CD4-positive, alpha-beta T cell treated with Interleukin-2 at 100 ng/mL for 4 hours (primary cell): Measurements from ENCODE around the gene RIMBP2.

Experiments used
- DNase-seq: peaks from one replicate; pipeline ENCODE4 v3.0.0-alpha.2; 2020; ENCODE audit warnings: low spot score

Gene RIMBP2

GRCh38 chr12:130366159-130366558, 349.9 kb downstream of the RIMBP2 start:
- DNase-seq: no peak

- no peak for DNase-seq
Observed at GRCh38 chr12:130364578-130364977, 351.5 kb downstream of the RIMBP2 start.

- DNase-seq: no peak
Observed at GRCh38 chr12:130362060-130362459, 354.0 kb downstream of the RIMBP2 start.

- no peak for DNase-seq
Observed at GRCh38 chr12:130357729-130358330, 358.3 kb downstream of the RIMBP2 start.

GRCh38 chr12:130357241-130357640, 358.9 kb downstream of the RIMBP2 start:
- DNase-seq: no peak

- DNase-seq: no peak
Observed at GRCh38 chr12:130356222-130356621, 359.9 kb downstream of the RIMBP2 start.

GRCh38 chr12:130354407-130354806, 361.7 kb downstream of the RIMBP2 start:
- DNase-seq: no peak

DNA sequence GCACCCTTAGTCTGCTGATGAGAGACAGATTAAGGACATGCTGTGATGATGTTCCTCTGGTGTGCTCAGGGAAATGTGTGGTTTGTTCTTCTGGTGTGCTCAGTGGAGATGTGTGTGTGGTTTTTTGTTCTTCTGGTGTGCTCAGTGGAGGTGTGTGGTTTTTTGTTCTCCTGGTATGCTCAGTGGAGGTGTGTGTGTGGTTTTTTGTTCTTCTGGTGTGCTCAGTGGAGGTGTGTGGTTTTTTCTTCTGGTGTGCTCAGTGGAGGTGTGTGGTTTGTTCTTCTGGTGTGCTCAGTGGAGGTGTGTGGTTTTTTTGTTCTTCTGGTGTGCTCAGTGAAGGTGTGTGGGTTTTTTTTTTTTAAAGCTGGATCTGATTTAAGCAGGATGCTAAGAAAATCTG, 363.0 kb downstream of the RIMBP2 start:
- no peak for DNase-seq

- DNase-seq: no peak
Observed at GRCh38 chr12:130351326-130351725, 364.8 kb downstream of the RIMBP2 start.

DNA sequence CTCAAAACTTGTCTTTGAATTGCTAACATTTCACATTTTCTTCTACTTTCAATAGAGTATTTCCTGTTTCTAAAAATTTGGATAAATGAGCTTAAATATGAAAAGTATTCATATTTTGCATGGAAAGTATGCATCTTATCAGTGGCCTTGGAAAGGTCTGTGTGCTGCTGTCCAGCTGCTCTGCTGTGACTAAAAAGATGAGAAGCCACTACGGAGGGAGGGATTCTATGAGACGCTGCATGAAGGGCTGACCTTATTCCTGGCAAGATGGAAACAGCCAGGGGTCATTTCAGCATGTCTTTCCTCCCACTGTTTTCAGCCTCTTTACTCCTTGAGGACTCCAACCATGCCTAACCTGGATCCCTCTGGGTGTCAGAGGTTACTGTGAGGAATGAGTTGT, 365.4 kb downstream of the RIMBP2 start:
- DNase-seq: no peak

GRCh38 chr12:130347588-130347987, 368.5 kb downstream of the RIMBP2 start:
- no peak for DNase-seq
